ENCODE data around the gene CX3CL1. TPM values are rescaled to one million over a fixed set of nuclear protein-coding genes. Genes with fewer than 3 reads are reported as not detected.

Gene CX3CL1
- total RNA-seq, 1 donor from 2014 or later = 0.31 TPM

- no peaks in the 10 kb centered on the region for H3K27me3 Mint-ChIP-seq
- ChIA-PET CTCF (interaction anchor here (1.1 kb wide), 1 partner anchor 8 kb away, joined by 3 read pairs; no protein-coding TSS in a partner anchor), POLR2A (interaction anchor here (0.7 kb wide), 1 partner anchor 10 kb away, joined by 6 read pairs; no protein-coding TSS in a partner anchor)
- H3K36me3 Mint-ChIP-seq (ENCODE audit: low read depth) = peaks cover 44% of the 10 kb centered on the region
- no peak overlapping the region for H3K4me3 Mint-ChIP-seq
- ATAC-seq (ENCODE audit: low read depth) (no peak), DNase-seq (no peak)
- H3K9me3 Mint-ChIP-seq = no peaks in the 10 kb centered on the region
- intact Hi-C loops (cut with micrococcal nuclease) = no loop called here
- TF ChIP-seq, protein P1, sequence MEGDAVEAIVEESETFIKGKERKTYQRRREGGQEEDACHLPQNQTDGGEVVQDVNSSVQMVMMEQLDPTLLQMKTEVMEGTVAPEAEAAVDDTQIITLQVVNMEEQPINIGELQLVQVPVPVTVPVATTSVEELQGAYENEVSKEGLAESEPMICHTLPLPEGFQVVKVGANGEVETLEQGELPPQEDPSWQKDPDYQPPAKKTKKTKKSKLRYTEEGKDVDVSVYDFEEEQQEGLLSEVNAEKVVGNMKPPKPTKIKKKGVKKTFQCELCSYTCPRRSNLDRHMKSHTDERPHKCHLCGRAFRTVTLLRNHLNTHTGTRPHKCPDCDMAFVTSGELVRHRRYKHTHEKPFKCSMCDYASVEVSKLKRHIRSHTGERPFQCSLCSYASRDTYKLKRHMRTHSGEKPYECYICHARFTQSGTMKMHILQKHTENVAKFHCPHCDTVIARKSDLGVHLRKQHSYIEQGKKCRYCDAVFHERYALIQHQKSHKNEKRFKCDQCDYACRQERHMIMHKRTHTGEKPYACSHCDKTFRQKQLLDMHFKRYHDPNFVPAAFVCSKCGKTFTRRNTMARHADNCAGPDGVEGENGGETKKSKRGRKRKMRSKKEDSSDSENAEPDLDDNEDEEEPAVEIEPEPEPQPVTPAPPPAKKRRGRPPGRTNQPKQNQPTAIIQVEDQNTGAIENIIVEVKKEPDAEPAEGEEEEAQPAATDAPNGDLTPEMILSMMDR (IDR thresholded peaks at IDR 0.05) = no peak
- no peaks in the 10 kb centered on the region for H3K4me1 Mint-ChIP-seq
- no peak overlapping the region for H3K27ac Mint-ChIP-seq
Measured at GRCh38 chr16:57426356-57426755, 54.1 kb downstream of the CX3CL1 start.

GRCh38 chr16:57427307-57427706 is 55.0 kb downstream of the CX3CL1 start:
- no peaks in the 10 kb centered on the region for H3K27me3 Mint-ChIP-seq
- H3K36me3 Mint-ChIP-seq (ENCODE audit: low read depth) = peaks cover 53% of the 10 kb centered on the region
- intact Hi-C loops (cut with micrococcal nuclease) = no loop called here
- TF ChIP-seq, protein P1 (IDR thresholded peaks at IDR 0.05) = no peak
- POLR2A ChIA-PET = no interaction called here
- H3K4me3 Mint-ChIP-seq = no peak overlapping the region
- no peaks in the 10 kb centered on the region for H3K4me1 Mint-ChIP-seq
- ATAC-seq (ENCODE audit: low read depth) = no peak
- no peak for DNase-seq
- H3K27ac Mint-ChIP-seq = no peak overlapping the region
- no peaks in the 10 kb centered on the region for H3K9me3 Mint-ChIP-seq
- CTCF ChIA-PET = no interaction called here

DNA sequence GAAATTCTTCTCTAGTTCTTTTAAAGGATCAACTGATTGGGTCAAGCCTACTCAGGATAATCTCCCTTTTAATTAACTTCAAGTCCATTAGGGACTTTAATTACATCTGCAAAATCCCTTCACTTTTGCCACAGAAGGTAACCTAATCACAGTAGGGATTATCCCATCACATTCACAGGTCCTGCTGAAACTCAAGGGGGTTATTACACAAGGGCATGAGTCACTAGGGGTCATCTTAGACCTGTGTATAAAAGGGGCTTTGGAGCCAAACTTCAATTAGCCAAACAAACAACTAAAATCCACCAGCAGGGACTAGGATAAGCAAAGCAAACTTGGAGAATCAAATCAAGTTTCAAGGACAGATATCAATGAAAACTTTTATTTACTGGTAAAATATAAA is 55.5 kb downstream of the CX3CL1 start:
- ATAC-seq (ENCODE audit: low read depth) (no peak), DNase-seq (no peak)
- ChIA-PET POLR2A (no interaction called here), CTCF (no interaction called here)
- H3K27ac Mint-ChIP-seq = no peak overlapping the region
- H3K4me3 Mint-ChIP-seq = no peak overlapping the region
- H3K36me3 Mint-ChIP-seq (ENCODE audit: low read depth) = peaks cover 57% of the 10 kb centered on the region
- intact Hi-C loops (cut with micrococcal nuclease) = no loop called here
- H3K4me1 Mint-ChIP-seq = no peaks in the 10 kb centered on the region
- H3K27me3 Mint-ChIP-seq = no peaks in the 10 kb centered on the region
- TF ChIP-seq, protein P1 (IDR thresholded peaks at IDR 0.05) = no peak
- H3K9me3 Mint-ChIP-seq = no peaks in the 10 kb centered on the region

- no peak for ATAC-seq (ENCODE audit: low read depth)
- H3K4me3 Mint-ChIP-seq = no peak overlapping the region
- ChIA-PET POLR2A (no interaction called here), CTCF (no interaction called here)
- H3K27me3 Mint-ChIP-seq = no peaks in the 10 kb centered on the region
- no peaks in the 10 kb centered on the region for H3K4me1 Mint-ChIP-seq
- TF ChIP-seq, protein P1 (IDR thresholded peaks at IDR 0.05) = no peak
- H3K27ac Mint-ChIP-seq = no peak overlapping the region
- peaks cover 88% of the 10 kb centered on the region for H3K36me3 Mint-ChIP-seq (ENCODE audit: low read depth)
- intact Hi-C loops (cut with micrococcal nuclease) = no loop called here
- DNase-seq = no peak
- no peaks in the 10 kb centered on the region for H3K9me3 Mint-ChIP-seq
Measured at GRCh38 chr16:57430955-57431354, 58.7 kb downstream of the CX3CL1 start.

DNA sequence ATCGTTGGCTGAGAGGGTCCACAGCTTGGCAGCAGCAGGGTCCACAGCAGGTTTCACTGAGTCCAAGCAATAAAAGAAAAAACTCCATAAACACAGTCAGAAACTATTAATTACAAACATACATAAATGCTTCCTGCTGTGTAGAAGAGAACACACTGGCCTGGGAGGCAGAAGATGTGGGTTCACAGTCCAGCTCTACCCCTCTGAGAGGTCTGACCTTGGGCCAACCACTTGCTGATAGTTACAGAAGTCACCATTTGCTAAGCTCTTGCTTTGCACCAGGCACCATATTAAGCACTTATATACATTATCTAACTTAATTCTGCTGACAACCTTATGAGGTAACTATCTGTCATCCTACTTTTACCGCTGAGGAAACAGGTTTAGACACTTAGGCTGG is 60.2 kb downstream of the CX3CL1 start:
- H3K27ac Mint-ChIP-seq = no peak overlapping the region
- H3K9me3 Mint-ChIP-seq = no peaks in the 10 kb centered on the region
- TF ChIP-seq, protein P1 (IDR thresholded peaks at IDR 0.05) = no peak
- no peaks in the 10 kb centered on the region for H3K27me3 Mint-ChIP-seq
- peaks cover 90% of the 10 kb centered on the region for H3K36me3 Mint-ChIP-seq (ENCODE audit: low read depth)
- H3K4me1 Mint-ChIP-seq = no peaks in the 10 kb centered on the region
- DNase-seq = no peak
- H3K4me3 Mint-ChIP-seq = no peak overlapping the region
- intact Hi-C loops (cut with micrococcal nuclease) = no loop called here
- no peak for ATAC-seq (ENCODE audit: low read depth)
- CTCF ChIA-PET = interaction anchor here (1.2 to 1.5 kb wide), 2 partner anchors 14 to 87 kb away, joined by 3 to 4 read pairs; partner anchors contain the start of genes CIAPIN1 and COQ9
- POLR2A ChIA-PET = interaction anchor here (0.6 to 1.5 kb wide), 2 partner anchors 11 to 15 kb away, joined by 5 read pairs; partner anchors contain the start of genes CIAPIN1 and COQ9

All from activated B cell treated with CpG ODN at 0.5 μM for 24 hours (primary cell).